ENCODE data around the gene TANC1. TPM values are rescaled to one million over a fixed set of nuclear protein-coding genes. Genes with fewer than 3 reads are reported as not detected.
"Not testable (repeated sequence)": the region's sequence is repeated elsewhere in the genome, so short reads cannot be mapped to it uniquely, and the experiment has no call there.

The TANC1 gene
- total and polyA plus RNA-seq, 9 donors: 14.3 to 25.2 (median 20.1) TPM

GRCh38 chr2:159093497-159093896, 125.1 kb downstream of the TANC1 start:
- no CpG with 5 or more reads among the region's 2 CpGs for WGBS (ENCODE audit: insufficient coverage)
- Histone ChIP-seq H3K27me3 (ENCODE audit: control insufficient read depth, insufficient read depth, low read length) (no peaks in the 10 kb centered on the region), H3K4me1 (ENCODE audit: control insufficient read depth, insufficient read depth, low read length) (peaks cover 48% of the 10 kb centered on the region), H3K36me3 (ENCODE audit: control insufficient read depth, insufficient read depth, low read length) (peaks cover 3% of the 10 kb centered on the region), H3K4me3 (ENCODE audit: low read length) (no peak overlapping the region), H3K9me3 (replicated peaks; ENCODE audit: control insufficient read depth, low read depth, low read length) (peaks cover 6% of the 10 kb centered on the region), H3K27ac (ENCODE audit: low read length) (peak overlapping the region; percentile 26)
- DNase-seq: no peak

- Histone ChIP-seq H3K9me3 (replicated peaks; ENCODE audit: control insufficient read depth, low read depth, low read length) (peaks cover 6% of the 10 kb centered on the region), H3K4me3 (ENCODE audit: low read length) (no peak overlapping the region), H3K27me3 (ENCODE audit: control insufficient read depth, insufficient read depth, low read length) (no peaks in the 10 kb centered on the region), H3K4me1 (ENCODE audit: control insufficient read depth, insufficient read depth, low read length) (peaks cover 41% of the 10 kb centered on the region), H3K27ac (ENCODE audit: low read length) (peak overlapping the region; percentile 3), H3K36me3 (ENCODE audit: control insufficient read depth, insufficient read depth, low read length) (peaks cover 3% of the 10 kb centered on the region)
- 69% methylated on average over 7 of the region's 10 CpGs for WGBS (ENCODE audit: insufficient coverage)
- DNase-seq: no peak
Observed at GRCh38 chr2:159094173-159094737, 125.8 kb downstream of the TANC1 start.

GRCh38 chr2:159095813-159096212, 127.4 kb downstream of the TANC1 start:
- H3K36me3 ChIP-seq (ENCODE audit: control insufficient read depth, insufficient read depth, low read length): peaks cover 3% of the 10 kb centered on the region
- peaks cover 6% of the 10 kb centered on the region for H3K9me3 ChIP-seq (replicated peaks; ENCODE audit: control insufficient read depth, low read depth, low read length)
- no peak for DNase-seq
- peaks cover 26% of the 10 kb centered on the region for H3K4me1 ChIP-seq (ENCODE audit: control insufficient read depth, insufficient read depth, low read length)
- no peak overlapping the region for H3K4me3 ChIP-seq (ENCODE audit: low read length)
- no peaks in the 10 kb centered on the region for H3K27me3 ChIP-seq (ENCODE audit: control insufficient read depth, insufficient read depth, low read length)
- H3K27ac ChIP-seq (ENCODE audit: low read length): no peak overlapping the region
- WGBS (ENCODE audit: insufficient coverage): no CpG with 5 or more reads among the region's 1 CpG

DNA sequence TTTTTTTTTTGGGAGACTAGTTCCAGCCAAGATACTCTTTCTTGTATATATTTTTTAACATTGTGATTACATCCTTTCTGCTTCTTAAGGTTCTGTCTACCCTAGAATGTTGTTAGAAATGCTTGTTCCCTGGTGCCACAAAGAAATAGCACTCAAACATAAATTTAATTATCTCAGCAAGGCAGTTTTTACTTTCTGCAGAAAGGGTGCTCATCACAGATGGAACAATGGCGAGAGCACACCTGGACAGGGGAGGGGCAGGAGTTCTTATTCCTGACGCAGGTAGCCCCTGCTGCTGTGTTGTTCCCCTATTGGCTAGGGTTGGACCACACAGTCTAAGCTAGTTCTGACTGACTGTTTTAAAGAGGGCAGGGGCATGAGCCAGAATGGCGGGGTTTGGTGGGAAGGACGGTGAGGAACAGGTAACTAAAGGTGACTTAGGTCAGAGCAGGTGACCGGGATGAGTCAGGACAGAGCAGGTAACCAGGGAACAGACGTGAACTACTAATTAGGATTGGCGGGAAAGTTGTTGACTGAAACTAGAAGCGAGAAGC, 127.9 kb downstream of the TANC1 start:
- H3K27ac ChIP-seq (ENCODE audit: low read length): not testable (repeated sequence)

DNA sequence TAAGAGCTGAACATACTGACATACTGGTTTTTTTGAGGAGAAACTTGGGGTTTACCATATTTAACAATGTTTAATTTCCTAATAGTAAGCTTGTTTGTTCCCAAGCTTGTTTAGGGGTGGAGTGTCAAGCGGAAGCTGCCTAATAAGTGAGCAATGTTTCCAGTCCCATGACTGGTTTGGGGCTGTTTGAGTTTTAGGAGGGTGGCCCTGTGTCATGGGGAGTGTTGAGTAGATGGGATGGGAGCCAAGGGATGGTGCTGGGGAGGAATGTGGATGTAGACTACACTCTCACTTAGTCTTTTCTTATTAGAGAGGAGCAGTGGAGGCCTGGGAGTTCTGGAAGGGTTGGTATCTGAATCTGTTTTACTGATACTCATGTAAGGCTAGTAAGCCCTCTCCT, 128.5 kb downstream of the TANC1 start:
- no peak overlapping the region for H3K27ac ChIP-seq (ENCODE audit: low read length)
- H3K4me1 ChIP-seq (ENCODE audit: control insufficient read depth, insufficient read depth, low read length): peaks cover 21% of the 10 kb centered on the region
- no CpG with 5 or more reads among the region's 1 CpG for WGBS (ENCODE audit: insufficient coverage)

More for the DNA sequence above, 127.9 kb downstream of the TANC1 start:
- H3K4me3 ChIP-seq (ENCODE audit: low read length); H3K36me3 ChIP-seq (ENCODE audit: control insufficient read depth, insufficient read depth, low read length); H3K27me3 ChIP-seq (ENCODE audit: control insufficient read depth, insufficient read depth, low read length); DNase-seq; H3K9me3 ChIP-seq (replicated peaks; ENCODE audit: control insufficient read depth, low read depth, low read length): not testable (repeated sequence)
- H3K4me1 ChIP-seq (ENCODE audit: control insufficient read depth, insufficient read depth, low read length): peaks cover 22% of the 10 kb centered on the region
- 95% methylated on average over 7 of the region's 8 CpGs for WGBS (ENCODE audit: insufficient coverage)

DNA sequence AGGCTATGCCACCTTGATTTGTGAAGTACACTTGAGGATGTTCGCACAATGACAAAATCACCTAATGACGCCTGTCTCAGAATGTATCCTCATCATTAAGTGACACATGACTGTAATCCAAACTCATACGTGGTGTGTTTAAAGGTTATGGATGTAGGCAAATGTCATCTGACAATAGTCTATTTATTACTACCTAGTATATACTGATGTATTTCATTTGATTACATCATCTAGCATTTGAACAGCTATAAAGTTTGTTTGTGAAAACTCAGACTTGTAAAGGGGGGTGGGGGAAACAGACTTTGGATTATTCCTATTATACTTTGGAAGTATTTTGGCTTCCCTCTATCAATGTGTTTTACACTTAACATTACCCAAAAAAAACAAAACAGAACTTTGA, 129.9 kb downstream of the TANC1 start:
- no peak overlapping the region for H3K27ac ChIP-seq (ENCODE audit: low read length)

More for the DNA sequence above, 128.5 kb downstream of the TANC1 start:
- Histone ChIP-seq H3K9me3 (replicated peaks; ENCODE audit: control insufficient read depth, low read depth, low read length) (peaks cover 6% of the 10 kb centered on the region), H3K4me3 (ENCODE audit: low read length) (no peak overlapping the region), H3K27me3 (ENCODE audit: control insufficient read depth, insufficient read depth, low read length) (no peaks in the 10 kb centered on the region), H3K36me3 (ENCODE audit: control insufficient read depth, insufficient read depth, low read length) (peaks cover 3% of the 10 kb centered on the region)
- no peak for DNase-seq

GRCh38 chr2:159098921-159099411, 130.5 kb downstream of the TANC1 start:
- Histone ChIP-seq H3K9me3 (replicated peaks; ENCODE audit: control insufficient read depth, low read depth, low read length) (peaks cover 6% of the 10 kb centered on the region), H3K27ac (ENCODE audit: low read length) (no peak overlapping the region), H3K27me3 (ENCODE audit: control insufficient read depth, insufficient read depth, low read length) (no peaks in the 10 kb centered on the region), H3K4me3 (ENCODE audit: low read length) (no peak overlapping the region), H3K36me3 (ENCODE audit: control insufficient read depth, insufficient read depth, low read length) (peaks cover 3% of the 10 kb centered on the region), H3K4me1 (ENCODE audit: control insufficient read depth, insufficient read depth, low read length) (peaks cover 12% of the 10 kb centered on the region)
- WGBS (ENCODE audit: insufficient coverage): 63% methylated on average over 1 of the region's 3 CpGs
- DNase-seq: no peak

More for the DNA sequence above, 129.9 kb downstream of the TANC1 start:
- Histone ChIP-seq H3K27me3 (ENCODE audit: control insufficient read depth, insufficient read depth, low read length) (no peaks in the 10 kb centered on the region), H3K36me3 (ENCODE audit: control insufficient read depth, insufficient read depth, low read length) (peaks cover 3% of the 10 kb centered on the region), H3K4me1 (ENCODE audit: control insufficient read depth, insufficient read depth, low read length) (peaks cover 13% of the 10 kb centered on the region), H3K4me3 (ENCODE audit: low read length) (no peak overlapping the region), H3K9me3 (replicated peaks; ENCODE audit: control insufficient read depth, low read depth, low read length) (peaks cover 6% of the 10 kb centered on the region)
- no CpG with 5 or more reads among the region's 3 CpGs for WGBS (ENCODE audit: insufficient coverage)
- no peak for DNase-seq

- H3K4me1 ChIP-seq (ENCODE audit: control insufficient read depth, insufficient read depth, low read length): peaks cover 3% of the 10 kb centered on the region
- no peak overlapping the region for H3K27ac ChIP-seq (ENCODE audit: low read length)
- no peaks in the 10 kb centered on the region for H3K27me3 ChIP-seq (ENCODE audit: control insufficient read depth, insufficient read depth, low read length)
Observed at GRCh38 chr2:159101755-159102489, 133.5 kb downstream of the TANC1 start.

DNA sequence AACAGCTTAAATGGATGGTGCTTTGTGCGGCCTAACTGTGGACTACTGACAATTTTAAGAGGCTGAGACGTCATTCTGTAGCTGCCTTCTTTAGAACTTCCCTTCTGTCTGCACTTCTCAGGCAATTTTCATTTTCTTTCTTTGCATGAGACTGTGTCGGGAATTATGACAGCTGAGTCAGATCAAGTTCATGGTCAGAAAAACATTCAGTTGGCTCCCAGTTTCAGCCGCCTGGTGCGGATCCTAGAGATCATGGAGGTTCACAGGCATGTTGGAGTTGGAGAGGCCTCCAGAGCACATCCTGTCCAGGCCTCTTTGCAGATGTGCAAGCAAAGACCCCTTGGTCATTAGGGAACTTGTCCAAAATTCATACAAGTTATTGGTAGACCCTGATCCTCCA, 135.0 kb downstream of the TANC1 start:
- H3K9me3 ChIP-seq (replicated peaks; ENCODE audit: control insufficient read depth, low read depth, low read length): no peaks in the 10 kb centered on the region
- WGBS (ENCODE audit: insufficient coverage): 100% methylated on average over 2 of the region's 5 CpGs
- H3K27ac ChIP-seq (ENCODE audit: low read length): peak overlapping the region; percentile 31
- peaks cover 11% of the 10 kb centered on the region for H3K4me1 ChIP-seq (ENCODE audit: control insufficient read depth, insufficient read depth, low read length)
- DNase-seq: no peak
- no peaks in the 10 kb centered on the region for H3K36me3 ChIP-seq (ENCODE audit: control insufficient read depth, insufficient read depth, low read length)
- H3K27me3 ChIP-seq (ENCODE audit: control insufficient read depth, insufficient read depth, low read length): no peaks in the 10 kb centered on the region
- H3K4me3 ChIP-seq (ENCODE audit: low read length): no peak overlapping the region

More at GRCh38 chr2:159101755-159102489, 133.5 kb downstream of the TANC1 start:
- Histone ChIP-seq H3K36me3 (ENCODE audit: control insufficient read depth, insufficient read depth, low read length) (peaks cover 3% of the 10 kb centered on the region), H3K4me3 (ENCODE audit: low read length) (no peak overlapping the region), H3K9me3 (replicated peaks; ENCODE audit: control insufficient read depth, low read depth, low read length) (no peaks in the 10 kb centered on the region)
- no peak for DNase-seq
- 97% methylated on average over 4 of the region's 8 CpGs for WGBS (ENCODE audit: insufficient coverage)

GRCh38 chr2:159106109-159106508, 137.7 kb downstream of the TANC1 start:
- no peak for DNase-seq
- Histone ChIP-seq H3K27me3 (ENCODE audit: control insufficient read depth, insufficient read depth, low read length) (no peaks in the 10 kb centered on the region), H3K4me3 (ENCODE audit: low read length) (no peak overlapping the region), H3K9me3 (replicated peaks; ENCODE audit: control insufficient read depth, low read depth, low read length) (no peaks in the 10 kb centered on the region), H3K4me1 (ENCODE audit: control insufficient read depth, insufficient read depth, low read length) (peaks cover 24% of the 10 kb centered on the region), H3K27ac (ENCODE audit: low read length) (no peak overlapping the region), H3K36me3 (ENCODE audit: control insufficient read depth, insufficient read depth, low read length) (no peaks in the 10 kb centered on the region)
- WGBS (ENCODE audit: insufficient coverage): 69% methylated on average over 2 of the region's 5 CpGs

Measured in muscle of leg (tissue), 11 donors.